WTC11 (cell line): ENCODE data around the gene ARHGAP40. TPM values are rescaled to one million over a fixed set of nuclear protein-coding genes. Genes with fewer than 3 reads are reported as not detected.

Experiments
- ATAC-seq: fragments of 200-7000 bp; cut with Tn5 transposase; 2 replicates; pipeline ENCODE4 v1.10.0; 2021; ENCODE audit warnings: mild to moderate bottlenecking, moderate library complexity
- CTCF ChIA-PET: fragments of 300-600 bp; sonication (Branson Sonifier 250); formaldehyde crosslinking; loops from one replicate; lab custom pipeline; 2021; ENCODE audit warnings: antibody characterized with exemption; lab: Charles Lee
- POLR2A ChIA-PET: fragments of 350-600 bp; sonication (Branson Sonifier 250); formaldehyde crosslinking; loops from one replicate; lab custom pipeline; 2021; ENCODE audit warnings: antibody characterized with exemption; lab: Charles Lee
- DNase-seq: peaks from one replicate; pipeline ENCODE4 v3.0.0; 2021; ENCODE audit warnings: low spot score
- H3K27ac Mint-ChIP-seq: 2 replicates; pipeline ENCODE4 v1.8.0; 2021; ENCODE audit warnings: mixed read lengths
- H3K27me3 Mint-ChIP-seq: 2 replicates; pipeline ENCODE4 v1.8.0; 2021; ENCODE audit warnings: low read depth, mild to moderate bottlenecking, moderate library complexity, mixed read lengths
- H3K36me3 Mint-ChIP-seq: 2 replicates; pipeline ENCODE4 v1.8.0; 2021; ENCODE audit warnings: mixed read lengths
- H3K4me1 Mint-ChIP-seq: 2 replicates; pipeline ENCODE4 v1.8.0; 2022; ENCODE audit warnings: mixed read lengths
- H3K4me3 Mint-ChIP-seq: 2 replicates; pipeline ENCODE4 v1.8.0; 2021; ENCODE audit warnings: mild to moderate bottlenecking, moderate library complexity, mixed read lengths
- H3K9me3 Mint-ChIP-seq: 2 replicates; pipeline ENCODE4 v1.8.0; 2021; ENCODE audit warnings: mixed read lengths
- ATF6 ChIP-seq: sonication (generic); formaldehyde crosslinking; IDR thresholded peaks from 2 replicates; pipeline ENCODE4 v1.8.1; 2023; ENCODE audit warnings: mild to moderate bottlenecking, missing genetic modification reagents
- EMX1 ChIP-seq: fragments of 250-450 bp; sonication (Bioruptor Pico); IDR thresholded peaks from 2 replicates; pipeline ENCODE4 v1.8.0; 2021; ENCODE audit warnings: mild to moderate bottlenecking
- FOXJ3 ChIP-seq: sonication (generic); formaldehyde crosslinking; IDR thresholded peaks from 2 replicates; pipeline ENCODE4 v1.9.0; 2021; ENCODE audit warnings: missing genetic modification reagents, mild to moderate bottlenecking, borderline replicate concordance
- FOXP1 ChIP-seq: sonication (generic); formaldehyde crosslinking; IDR thresholded peaks from 2 replicates; pipeline ENCODE4 v1.8.0; 2022; ENCODE audit warnings: missing genetic modification reagents, mild to moderate bottlenecking, moderate library complexity, borderline replicate concordance
- FOXP4 ChIP-seq: sonication (generic); formaldehyde crosslinking; IDR thresholded peaks from 2 replicates; pipeline ENCODE4 v1.8.0; 2022; ENCODE audit warnings: mild to moderate bottlenecking, missing genetic modification reagents
- GABPB1 ChIP-seq: sonication (generic); formaldehyde crosslinking; IDR thresholded peaks from 2 replicates; pipeline ENCODE4 v1.8.1; 2023; ENCODE audit warnings: mild to moderate bottlenecking, missing genetic modification reagents
- KAT7 ChIP-seq: sonication (generic); formaldehyde crosslinking; IDR thresholded peaks from 2 replicates; pipeline ENCODE4 v1.8.1; 2023; ENCODE audit warnings: missing genetic modification reagents, mild to moderate bottlenecking, borderline replicate concordance
- MAX ChIP-seq: sonication (generic); formaldehyde crosslinking; IDR thresholded peaks from 2 replicates; pipeline ENCODE4 v1.8.0; 2022; ENCODE audit warnings: mild to moderate bottlenecking, missing genetic modification reagents
- RELA ChIP-seq: sonication (generic); formaldehyde crosslinking; IDR thresholded peaks from 2 replicates; pipeline ENCODE4 v1.8.1; 2022; ENCODE audit warnings: missing genetic modification reagents, mild to moderate bottlenecking, borderline replicate concordance
- RORB ChIP-seq: fragments of 250-450 bp; sonication (Bioruptor Pico); IDR thresholded peaks from 2 replicates; pipeline ENCODE4 v1.9.0; 2021; ENCODE audit warnings: mild to moderate bottlenecking
- TEAD4 ChIP-seq: sonication (generic); formaldehyde crosslinking; IDR thresholded peaks from 2 replicates; pipeline ENCODE4 v1.8.0; 2022; ENCODE audit warnings: mild to moderate bottlenecking, missing genetic modification reagents
- ZMAT4 ChIP-seq: fragments of 250-450 bp; sonication (Bioruptor Pico); IDR thresholded peaks from 2 replicates; pipeline ENCODE4 v1.9.0; 2021; ENCODE audit warnings: mild to moderate bottlenecking
- ZNF281 ChIP-seq: sonication (generic); formaldehyde crosslinking; IDR thresholded peaks from 2 replicates; pipeline ENCODE4 v1.8.0; 2023; ENCODE audit warnings: mild to moderate bottlenecking, missing genetic modification reagents
- ZNF423 ChIP-seq: fragments of 250-450 bp; sonication (Bioruptor Pico); IDR thresholded peaks from 2 replicates; pipeline ENCODE4 v2.1.2; 2022; ENCODE audit warnings: mild to moderate bottlenecking, moderate library complexity
- ZNF532 ChIP-seq: fragments of 250-450 bp; sonication (Bioruptor Pico); IDR thresholded peaks from 2 replicates; pipeline ENCODE4 v1.9.0; 2021; ENCODE audit warnings: mild to moderate bottlenecking, borderline replicate concordance
- total RNA-seq: library from RNA; stranded (reverse); gene quantifications from 3 replicates; pipeline ENCODE4 v1.2.3, GENCODE V29; 2021

The ARHGAP40 gene
- total RNA-seq, 1 experiment from 2014 or later = 0.72 TPM

GRCh38 chr20:38697306-38697705, 95.7 kb downstream of the ARHGAP40 start:
- no peak for DNase-seq
- POLR2A ChIA-PET = no interaction called here
- Mint-ChIP-seq H3K36me3 (no peaks in the 10 kb centered on the region), H3K27me3 (peaks cover 11% of the 10 kb centered on the region; the same call in 1 of the 2 replicates), H3K27ac (no peak overlapping the region), H3K4me1 (peaks cover 3% of the 10 kb centered on the region), H3K4me3 (no peak overlapping the region), H3K9me3 (no peaks in the 10 kb centered on the region)
- CTCF ChIA-PET = interaction anchor here (2.2 kb wide), 1 partner anchor 39 kb away, joined by 9 read pairs; no protein-coding TSS in a partner anchor
- ATAC-seq = no peak
- TF ChIP-seq KAT7 (CRISPR knock-in tag) = no peak
- TF ChIP-seq FOXJ3 = no peak
- TF ChIP-seq ZNF423 (CRISPR knock-in tag) = no peak

- no peak for DNase-seq
- H3K36me3 Mint-ChIP-seq = no peaks in the 10 kb centered on the region
- H3K4me3 Mint-ChIP-seq = no peak overlapping the region
- no peaks in the 10 kb centered on the region for H3K4me1 Mint-ChIP-seq
- ChIA-PET CTCF (interaction anchor here (2.2 to 2.8 kb wide), 2 partner anchors 27 to 40 kb away, joined by 9 to 17 read pairs; partner anchors contain the start of gene SLC32A1), POLR2A (no interaction called here)
- no peak overlapping the region for H3K27ac Mint-ChIP-seq
- TF ChIP-seq TEAD4 (CRISPR knock-in tag) (no peak), GABPB1 (CRISPR knock-in tag) (no peak), FOXP4 (CRISPR knock-in tag) (no peak), ZMAT4 (CRISPR knock-in tag) (no peak), RORB (no peak), FOXP1 (CRISPR knock-in tag) (no peak), RELA (no peak), MAX (no peak), EMX1 (CRISPR knock-in tag) (no peak), ZNF281 (CRISPR knock-in tag) (no peak), ATF6 (CRISPR knock-in tag) (no peak), ZNF532 (CRISPR knock-in tag) (no peak)
- no peak for ATAC-seq
- H3K9me3 Mint-ChIP-seq = no peaks in the 10 kb centered on the region
- peaks cover 17% of the 10 kb centered on the region for H3K27me3 Mint-ChIP-seq
Observed at GRCh38 chr20:38698541-38698940, 96.9 kb downstream of the ARHGAP40 start.
